Omental fat pad (tissue), 4 donors: ENCODE measurements around the gene VCX3B. TPM values are rescaled to one million over a fixed set of nuclear protein-coding genes. Genes with fewer than 3 reads are reported as not detected.
"Not testable (repeated sequence)": the region's sequence is repeated elsewhere in the genome, so short reads cannot be mapped to it uniquely, and the experiment has no call there.

Source experiments
- ATAC-seq: fragments of 150-250 bp; one replicate; pipeline ENCODE4 v1.9.1; 2016; ENCODE audit warnings: mild to moderate bottlenecking, moderate library complexity; ENCODE audit not compliant: low FRiP score
- DNase-seq: peaks from one replicate; pipeline ENCODE4 v3.0.0-alpha.2; 2019; ENCODE audit warnings: low spot score
- CTCF ChIP-seq, 3 donors: fragments of 450-650 bp; IDR thresholded peaks; one replicate each; pipeline ENCODE4 v1.5.1; 2016 to 2017; ENCODE audit warnings: antibody characterized with exemption in 3 of 3, mild to moderate bottlenecking in 3 of 3, moderate library complexity in 2 of 3
- total RNA-seq, 4 donors: library from RNA; depleted of rRNA; stranded (reverse); fragments of >200 nt; gene quantifications; one replicate each; pipeline ENCODE4 v1.1.0, GENCODE V29; 2016

The VCX3B gene
- total RNA-seq, 4 donors from 2014 or later = not detected

- DNase-seq = no peak
- ATAC-seq = no peak
- TF ChIP-seq CTCF (IDR thresholded peaks at IDR 0.05) = no peak
These were observed 17.3 kb upstream of the VCX3B start for GRCh38 chrX:8447368-8447767.

DNA sequence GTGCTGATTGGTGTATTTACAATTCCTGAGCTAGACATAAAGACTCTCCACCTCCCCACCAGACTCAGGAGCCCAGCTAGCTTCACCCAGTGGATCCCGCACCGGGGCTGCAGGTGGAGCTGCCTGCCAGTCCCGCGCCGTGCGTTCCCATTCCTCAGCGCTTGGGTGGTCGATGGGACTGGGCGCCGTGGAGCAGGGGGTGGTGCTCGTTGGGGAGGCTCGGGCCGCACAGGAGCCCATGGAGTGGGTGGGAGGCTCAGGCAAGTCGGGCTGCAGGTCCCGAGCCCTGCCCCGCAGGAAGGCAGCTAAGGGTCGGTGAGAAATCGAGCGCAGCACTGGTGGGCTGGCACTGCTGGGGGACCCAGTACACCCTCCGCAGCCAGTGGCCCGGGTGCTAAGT, 12.3 kb upstream of the VCX3B start:
- not testable (repeated sequence) for ATAC-seq, DNase-seq

DNA sequence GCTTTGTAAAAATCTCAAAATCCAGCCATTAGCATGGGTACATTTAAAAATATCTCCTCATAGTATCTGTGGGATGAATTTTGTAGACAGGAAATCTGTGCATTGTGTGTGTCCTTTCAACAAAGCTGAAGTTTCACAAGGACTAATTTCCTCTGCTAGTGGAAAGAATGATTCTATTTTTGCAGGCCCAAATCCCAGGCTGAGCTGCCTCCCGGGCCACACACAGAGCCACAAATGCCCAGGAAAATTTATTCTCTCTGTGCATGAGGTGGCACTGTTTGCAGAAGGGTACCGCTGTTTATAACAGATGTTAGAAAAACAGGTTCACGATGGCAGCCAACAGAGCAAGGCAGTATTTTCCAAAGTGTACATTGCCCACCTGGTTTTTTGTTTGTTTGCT, 11.0 kb upstream of the VCX3B start:
- TF ChIP-seq CTCF (IDR thresholded peaks at IDR 0.05) = no peak
- DNase-seq = no peak
- no peak for ATAC-seq

DNA sequence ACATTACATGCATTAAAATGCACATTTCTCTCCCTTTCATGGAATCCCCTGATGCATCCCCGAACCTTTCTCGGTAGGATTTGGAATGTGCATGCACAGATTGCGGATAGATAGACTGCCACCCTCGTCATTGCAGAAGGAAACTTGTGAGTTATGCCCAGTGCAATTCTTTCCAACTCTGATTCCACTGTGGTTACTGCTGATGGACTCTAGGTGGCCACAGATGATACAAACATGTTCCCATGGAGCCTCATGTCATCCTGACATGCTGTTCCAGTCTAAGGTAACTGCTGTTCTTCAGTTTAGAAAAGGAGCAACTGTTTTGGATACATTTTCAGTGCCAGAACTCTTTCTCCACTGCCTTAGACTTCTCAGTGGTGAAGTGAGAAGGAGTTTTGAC, 9.1 kb upstream of the VCX3B start:
- no peak for DNase-seq
- ATAC-seq = no peak
- TF ChIP-seq CTCF (IDR thresholded peaks at IDR 0.05) = no peak

DNA sequence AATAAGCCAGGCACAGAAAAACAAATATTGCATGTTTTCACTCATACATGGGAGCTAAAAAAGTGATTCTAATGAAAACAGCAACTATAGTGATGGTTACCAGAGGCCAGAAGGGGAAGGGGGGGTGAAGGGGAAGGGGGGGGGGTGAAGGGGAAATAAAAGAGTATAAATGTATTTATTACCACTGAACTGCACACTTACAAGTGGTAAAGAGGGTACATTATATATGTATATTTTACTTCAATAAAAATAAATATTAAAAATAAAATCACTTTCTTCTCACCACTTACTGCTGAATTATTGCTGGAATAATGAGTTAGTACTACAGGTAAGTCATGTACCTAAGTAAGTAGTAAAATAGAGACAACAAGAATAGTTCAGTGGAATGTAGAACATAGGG, 2.1 kb upstream of the VCX3B start:
- ATAC-seq = no peak
- DNase-seq = no peak

GRCh38 chrX:8484360-8484949, 19.8 kb downstream of the VCX3B start:
- DNase-seq (no peak), ATAC-seq (no peak)
- no peak for TF ChIP-seq CTCF (IDR thresholded peaks at IDR 0.05)

More for the DNA sequence above, 2.1 kb upstream of the VCX3B start:
- no peak for TF ChIP-seq CTCF (IDR thresholded peaks at IDR 0.05)

DNA sequence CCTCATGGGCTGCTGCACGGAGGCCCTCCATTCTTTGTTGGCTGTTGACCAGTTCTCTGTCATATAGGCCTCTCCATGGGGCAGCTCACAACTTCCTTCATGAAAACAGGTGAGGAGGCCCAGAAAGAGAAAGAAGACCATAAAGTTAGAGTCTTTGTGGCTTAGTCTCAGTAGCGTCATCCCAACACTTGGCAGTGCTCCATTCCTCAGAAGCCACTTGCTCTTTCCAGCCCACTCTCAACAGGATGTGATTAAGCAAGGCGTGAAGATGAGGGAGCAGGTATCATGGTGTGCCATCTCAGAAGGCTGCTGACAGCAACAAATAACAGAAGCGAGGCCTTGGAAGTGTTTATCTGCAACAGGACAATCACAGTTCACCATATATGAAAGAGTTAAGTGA, 30.4 kb downstream of the VCX3B start:
- not testable (repeated sequence) for ATAC-seq

GRCh38 chrX:8500203-8500602, 35.6 kb downstream of the VCX3B start:
- no peak for TF ChIP-seq CTCF (IDR thresholded peaks at IDR 0.05)
- no peak for DNase-seq
- no peak for ATAC-seq

More for the DNA sequence above, 30.4 kb downstream of the VCX3B start:
- not testable (repeated sequence) for DNase-seq

DNA sequence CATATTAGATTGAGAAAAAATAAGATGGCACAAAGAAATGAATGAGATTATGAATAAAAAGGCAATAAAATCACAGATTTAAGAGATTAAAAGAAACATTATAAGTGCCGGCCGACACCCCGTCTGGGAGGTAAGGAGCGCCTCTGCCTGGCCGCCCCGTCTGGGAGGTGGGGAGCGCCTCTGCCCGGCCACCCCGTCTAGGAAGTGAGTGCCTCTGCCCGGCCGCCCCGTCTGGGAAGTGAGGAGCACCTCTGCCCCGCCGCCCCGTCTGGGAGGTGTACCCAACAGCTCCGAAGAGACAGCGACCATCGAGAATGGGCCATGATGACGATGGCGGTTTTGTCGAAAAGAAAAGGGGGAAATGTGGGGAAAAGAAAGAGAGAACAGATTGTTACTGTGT, 37.5 kb downstream of the VCX3B start:
- ATAC-seq, DNase-seq: not testable (repeated sequence)
